ENCODE measurements around the gene GNL1. TPM values are rescaled to one million over a fixed set of nuclear protein-coding genes. Genes with fewer than 3 reads are reported as not detected.
A peak's percentile ranks its signal among the peaks of the same experiment; 100 is the strongest.

Gene GNL1
- total RNA-seq, 1 donor from 2014 or later = 61.5 TPM

- DNase-seq (ENCODE audit: low spot score) = no peak
- Mint-ChIP-seq H3K4me3 (ENCODE audit: unreplicated experiment) (peak overlapping the region; percentile 95), H3K27me3 (ENCODE audit: low read depth) (no peaks in the 10 kb centered on the region), H3K9me3 (ENCODE audit: low read depth) (no peaks in the 10 kb centered on the region), H3K27ac (ENCODE audit: unreplicated experiment) (peak overlapping the region; percentile 99), H3K36me3 (ENCODE audit: low read depth) (peaks cover 37% of the 10 kb centered on the region), H3K4me1 (ENCODE audit: low read depth) (peaks cover 27% of the 10 kb centered on the region)
- no peak for TF ChIP-seq CTCF (IDR thresholded peaks at IDR 0.05)
Measured at GRCh38 chr6:30554404-30554803, 1.9 kb downstream of the GNL1 start.

GRCh38 chr6:30548375-30548774, 7.9 kb downstream of the GNL1 start:
- no peak for TF ChIP-seq CTCF (IDR thresholded peaks at IDR 0.05)
- no peak overlapping the region for H3K4me3 Mint-ChIP-seq (ENCODE audit: unreplicated experiment)
- H3K4me1 Mint-ChIP-seq (ENCODE audit: low read depth) = peaks cover 7% of the 10 kb centered on the region
- no peaks in the 10 kb centered on the region for H3K9me3 Mint-ChIP-seq (ENCODE audit: low read depth)
- peaks cover 43% of the 10 kb centered on the region for H3K36me3 Mint-ChIP-seq (ENCODE audit: low read depth)
- no peak for DNase-seq (ENCODE audit: low spot score)
- H3K27ac Mint-ChIP-seq (ENCODE audit: unreplicated experiment) = no peak overlapping the region
- no peaks in the 10 kb centered on the region for H3K27me3 Mint-ChIP-seq (ENCODE audit: low read depth)

GRCh38 chr6:30547454-30547853, 8.8 kb downstream of the GNL1 start:
- Mint-ChIP-seq H3K9me3 (ENCODE audit: low read depth) (no peaks in the 10 kb centered on the region), H3K4me3 (ENCODE audit: unreplicated experiment) (no peak overlapping the region), H3K27ac (ENCODE audit: unreplicated experiment) (no peak overlapping the region), H3K36me3 (ENCODE audit: low read depth) (peaks cover 34% of the 10 kb centered on the region), H3K4me1 (ENCODE audit: low read depth) (peaks cover 9% of the 10 kb centered on the region), H3K27me3 (ENCODE audit: low read depth) (no peaks in the 10 kb centered on the region)
- no peak for TF ChIP-seq CTCF (IDR thresholded peaks at IDR 0.05)
- no peak for DNase-seq (ENCODE audit: low spot score)

GRCh38 chr6:30544666-30545272, 11.5 kb downstream of the GNL1 start:
- Mint-ChIP-seq H3K27me3 (ENCODE audit: low read depth) (no peaks in the 10 kb centered on the region), H3K36me3 (ENCODE audit: low read depth) (peaks cover 14% of the 10 kb centered on the region), H3K4me1 (ENCODE audit: low read depth) (peaks cover 19% of the 10 kb centered on the region), H3K4me3 (ENCODE audit: unreplicated experiment) (no peak overlapping the region), H3K27ac (ENCODE audit: unreplicated experiment) (no peak overlapping the region), H3K9me3 (ENCODE audit: low read depth) (no peaks in the 10 kb centered on the region)
- DNase-seq (ENCODE audit: low spot score) = no peak
- TF ChIP-seq CTCF (IDR thresholded peaks at IDR 0.05) = peak; percentile 84

- Mint-ChIP-seq H3K27me3 (ENCODE audit: low read depth) (no peaks in the 10 kb centered on the region), H3K36me3 (ENCODE audit: low read depth) (peaks cover 8% of the 10 kb centered on the region), H3K4me1 (ENCODE audit: low read depth) (peaks cover 19% of the 10 kb centered on the region), H3K4me3 (ENCODE audit: unreplicated experiment) (no peak overlapping the region), H3K9me3 (ENCODE audit: low read depth) (no peaks in the 10 kb centered on the region), H3K27ac (ENCODE audit: unreplicated experiment) (no peak overlapping the region)
- no peak for TF ChIP-seq CTCF (IDR thresholded peaks at IDR 0.05)
- no peak for DNase-seq (ENCODE audit: low spot score)
Measured at GRCh38 chr6:30543821-30544220, 12.5 kb downstream of the GNL1 start.

All from chondrocyte (in vitro differentiated cells).